Measurements from ENCODE around the gene SYMPK. TPM values are rescaled to one million over a fixed set of nuclear protein-coding genes. Genes with fewer than 3 reads are reported as not detected.

The SYMPK gene
- total and polyA plus RNA-seq, 10 donors = 56.3 to 148 (median 75.9) TPM

- peak; percentile 98 for DNase-seq
- Histone ChIP-seq H3K9me3 (no peaks in the 10 kb centered on the region), H3K4me1 (peaks cover 3 to 61% (median 42%) of the 10 kb centered on the region in 6 donors), H3K27ac (peak overlapping the region; percentile 45 to 90 (median 88)), H3K27me3 (replicated peaks in 1 of 7) (peaks cover 0 to 74% (median 11%) of the 10 kb centered on the region in 7 donors), H3K4me3 (peak overlapping the region; percentile 49 to 86 (median 80)), H3K36me3 (peaks cover 0 to 17% (median 0%) of the 10 kb centered on the region in 6 donors)
- WGBS, 5 donors = 2 to 8% (median 3%) methylated on average over 24 to 79 of the region's 79 CpGs
- peak; percentile 68 to 86 (median 84) for TF ChIP-seq POLR2AphosphoS5 (IDR thresholded peaks at IDR 0.05)
- peak in 1 of 3 donors; percentile 11 for TF ChIP-seq POLR2A (IDR thresholded peaks at IDR 0.05)
- peak; percentile 90 to 99 (median 97) for TF ChIP-seq CTCF (IDR thresholded peaks at IDR 0.05 in 8 of 11, conservative IDR thresholded peaks at IDR 0.05 in 3 of 11)
- intact Hi-C loops (cut with DNase I; ENCODE audit: low total_unique reads) = no loop called here
Measured at GRCh38 chr19:45770192-45771101, 92.5 kb downstream of the SYMPK start.

DNA sequence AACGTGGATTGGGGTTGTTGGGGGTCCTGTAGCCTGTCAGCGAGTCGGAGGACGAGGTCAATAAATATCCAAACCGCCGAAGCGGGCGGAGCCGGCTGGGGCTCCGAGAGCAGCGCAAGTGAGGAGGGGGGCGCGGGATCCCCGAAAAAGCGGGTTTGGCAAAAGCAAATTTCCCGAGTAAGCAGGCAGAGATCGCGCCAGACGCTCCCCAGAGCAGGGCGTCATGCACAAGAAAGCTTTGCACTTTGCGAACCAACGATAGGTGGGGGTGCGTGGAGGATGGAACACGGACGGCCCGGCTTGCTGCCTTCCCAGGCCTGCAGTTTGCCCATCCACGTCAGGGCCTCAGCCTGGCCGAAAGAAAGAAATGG, 93.1 kb downstream of the SYMPK start:
- Histone ChIP-seq H3K36me3 (peaks cover 0 to 14% (median 0%) of the 10 kb centered on the region in 6 donors), H3K9me3 (no peaks in the 10 kb centered on the region), H3K27ac (peak overlapping the region; percentile 70 to 90 (median 88)), H3K27me3 (replicated peaks in 1 of 7) (peaks cover 0 to 77% (median 11%) of the 10 kb centered on the region in 7 donors), H3K4me1 (peaks cover 3 to 68% (median 43%) of the 10 kb centered on the region in 6 donors), H3K4me3 (peak overlapping the region; percentile 49 to 86 (median 80))
- WGBS, 5 donors = 0 to 1% (median 1%) methylated on average over 26 to 28 of the region's 28 CpGs
- intact Hi-C loops (cut with DNase I; ENCODE audit: low total_unique reads) = no loop called here
- peak; percentile 89 for DNase-seq
- TF ChIP-seq POLR2A (IDR thresholded peaks at IDR 0.05) (no peak), POLR2AphosphoS5 (IDR thresholded peaks at IDR 0.05) (no peak), CTCF (IDR thresholded peaks at IDR 0.05 in 8 of 11, conservative IDR thresholded peaks at IDR 0.05 in 3 of 11) (no peak)

DNA sequence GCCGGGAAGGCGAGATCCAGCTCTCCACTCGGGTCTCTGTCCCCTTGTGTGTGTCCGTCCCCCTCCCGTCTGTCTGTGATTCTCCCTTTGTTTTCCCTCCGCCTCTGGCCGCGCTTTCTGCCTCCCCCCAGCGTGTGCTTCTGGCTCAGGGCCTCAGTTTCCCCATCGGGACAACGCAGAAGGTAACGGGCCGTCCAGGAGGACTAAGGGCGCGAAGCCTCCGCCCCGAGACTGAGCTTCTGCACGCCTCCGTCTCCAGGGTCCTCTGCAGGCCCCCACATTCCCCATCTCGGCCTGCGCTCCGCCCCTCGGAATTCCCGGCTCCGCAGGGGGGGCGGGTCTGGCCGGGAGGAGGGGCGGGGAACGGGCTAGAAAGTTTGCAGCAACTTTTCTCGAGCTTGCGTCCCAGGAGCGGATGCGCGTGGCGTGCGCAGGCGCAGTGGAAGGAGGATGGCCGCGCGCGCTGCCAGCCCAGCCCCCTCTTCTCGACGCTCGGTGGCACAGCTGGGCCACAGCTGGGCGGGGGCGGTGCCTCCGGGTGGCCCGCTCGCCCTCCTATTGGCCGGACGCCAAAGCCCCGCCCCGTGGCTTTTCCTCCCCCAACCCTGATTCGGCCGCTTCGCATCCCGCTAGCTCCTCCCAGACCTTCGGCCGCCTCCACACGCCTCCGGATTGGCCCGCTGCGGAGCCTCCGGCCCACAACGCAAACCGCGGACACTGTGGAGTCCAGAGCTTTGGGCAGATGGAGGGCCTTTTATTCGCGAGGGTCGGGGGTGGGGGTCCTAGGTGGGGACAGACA, 93.8 kb downstream of the SYMPK start, which contains the start of gene SIX5:
TSS of gene SIX5 (minus strand) at position 269 of the 799 bp plus-strand sequence. CDS start 408 bp downstream, outside the sequence.
- peaks cover 0 to 9% (median 0%) of the 10 kb centered on the region in 6 donors for H3K36me3 ChIP-seq
- peak within 1 kb of the TSS; percentile 70 to 90 (median 88) for H3K27ac ChIP-seq
- DNase-seq = peak; percentile 97
- peak within 1 kb of the TSS; percentile 49 to 86 (median 80) for H3K4me3 ChIP-seq
- intact Hi-C loops (cut with DNase I; ENCODE audit: low total_unique reads) = no loop called here
- 1 to 2% (median 1%) methylated on average over 49 to 70 of the region's 70 CpGs for WGBS, 5 donors
- H3K4me1 ChIP-seq = peaks cover 3 to 72% (median 45%) of the 10 kb centered on the region in 6 donors
- peaks cover 0 to 82% (median 11%) of the 10 kb centered on the region in 7 donors for H3K27me3 ChIP-seq (replicated peaks in 1 of 7)
- no peaks in the 10 kb centered on the region for H3K9me3 ChIP-seq
- TF ChIP-seq POLR2AphosphoS5 (IDR thresholded peaks at IDR 0.05) = peak; percentile 90 to 94 (median 94)
- TF ChIP-seq CTCF (IDR thresholded peaks at IDR 0.05 in 8 of 11, conservative IDR thresholded peaks at IDR 0.05 in 3 of 11) = no peak
- peak; percentile 43 to 79 (median 57) for TF ChIP-seq POLR2A (IDR thresholded peaks at IDR 0.05)

Data from spleen (tissue), 11 donors.